ENCODE data around the gene RAMP1.

The RAMP1 gene

DNA sequence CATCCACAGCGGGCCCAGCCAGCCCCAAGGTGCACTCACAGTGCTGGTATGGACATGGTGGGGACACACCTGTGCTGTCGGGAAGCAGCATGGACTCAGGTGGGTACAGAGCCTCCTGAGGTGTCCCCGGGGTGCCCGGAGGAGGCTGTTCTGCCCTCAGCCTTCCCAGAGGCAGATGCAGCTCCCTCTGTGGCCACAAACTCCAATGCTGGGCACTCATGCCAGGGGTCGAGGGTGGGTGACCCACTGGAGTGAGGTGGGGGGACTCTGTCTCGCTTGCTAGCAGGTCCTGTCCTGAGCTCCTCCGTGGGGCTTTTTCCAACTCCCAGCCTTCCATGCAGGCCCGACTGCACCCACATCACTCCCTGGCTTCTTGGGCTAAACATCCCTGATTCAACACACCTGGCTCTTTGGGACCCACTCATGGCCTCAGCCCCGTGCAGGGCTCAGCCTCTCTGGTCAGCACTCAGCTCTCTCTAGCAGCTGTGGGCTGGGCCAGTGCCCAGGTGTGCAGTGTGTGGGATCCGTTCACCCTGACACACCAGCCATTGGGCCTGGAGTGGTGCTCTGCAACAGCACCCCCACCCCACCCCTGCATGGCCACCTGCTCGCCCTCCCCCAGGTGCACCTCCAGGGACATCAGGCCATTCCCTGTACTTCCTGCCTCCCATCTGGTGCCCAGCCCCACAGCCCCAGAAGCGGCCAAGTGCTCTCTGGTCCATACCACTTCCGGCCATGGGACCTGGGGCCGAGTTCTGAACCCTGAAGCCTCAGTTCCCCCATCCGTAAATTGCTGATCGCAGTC is 16.0 kb downstream of the RAMP1 start:
- H3K27me3 ChIP-seq (ENCODE audit: insufficient read depth, poor library complexity, severe bottlenecking) = no peaks in the 10 kb centered on the region
- H3K36me3 ChIP-seq (ENCODE audit: low read depth) = no peaks in the 10 kb centered on the region
- H3K27ac ChIP-seq (ENCODE audit: poor library complexity, severe bottlenecking) = peak overlapping the region; percentile 81
- ATAC-seq (ENCODE audit: low read depth) (no peak), DNase-seq (ENCODE audit: low spot score) (no peak)
- TF ChIP-seq, protein P1, sequence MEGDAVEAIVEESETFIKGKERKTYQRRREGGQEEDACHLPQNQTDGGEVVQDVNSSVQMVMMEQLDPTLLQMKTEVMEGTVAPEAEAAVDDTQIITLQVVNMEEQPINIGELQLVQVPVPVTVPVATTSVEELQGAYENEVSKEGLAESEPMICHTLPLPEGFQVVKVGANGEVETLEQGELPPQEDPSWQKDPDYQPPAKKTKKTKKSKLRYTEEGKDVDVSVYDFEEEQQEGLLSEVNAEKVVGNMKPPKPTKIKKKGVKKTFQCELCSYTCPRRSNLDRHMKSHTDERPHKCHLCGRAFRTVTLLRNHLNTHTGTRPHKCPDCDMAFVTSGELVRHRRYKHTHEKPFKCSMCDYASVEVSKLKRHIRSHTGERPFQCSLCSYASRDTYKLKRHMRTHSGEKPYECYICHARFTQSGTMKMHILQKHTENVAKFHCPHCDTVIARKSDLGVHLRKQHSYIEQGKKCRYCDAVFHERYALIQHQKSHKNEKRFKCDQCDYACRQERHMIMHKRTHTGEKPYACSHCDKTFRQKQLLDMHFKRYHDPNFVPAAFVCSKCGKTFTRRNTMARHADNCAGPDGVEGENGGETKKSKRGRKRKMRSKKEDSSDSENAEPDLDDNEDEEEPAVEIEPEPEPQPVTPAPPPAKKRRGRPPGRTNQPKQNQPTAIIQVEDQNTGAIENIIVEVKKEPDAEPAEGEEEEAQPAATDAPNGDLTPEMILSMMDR (IDR thresholded peaks at IDR 0.05; ENCODE audit: poor library complexity, severe bottlenecking) = no peak
- H3K4me3 ChIP-seq (ENCODE audit: severe bottlenecking) = no peak overlapping the region
- H3K9me3 ChIP-seq (ENCODE audit: severe bottlenecking) = no peaks in the 10 kb centered on the region
- peaks cover 41% of the 10 kb centered on the region for H3K4me1 ChIP-seq (ENCODE audit: insufficient read depth, poor library complexity, severe bottlenecking)

DNA sequence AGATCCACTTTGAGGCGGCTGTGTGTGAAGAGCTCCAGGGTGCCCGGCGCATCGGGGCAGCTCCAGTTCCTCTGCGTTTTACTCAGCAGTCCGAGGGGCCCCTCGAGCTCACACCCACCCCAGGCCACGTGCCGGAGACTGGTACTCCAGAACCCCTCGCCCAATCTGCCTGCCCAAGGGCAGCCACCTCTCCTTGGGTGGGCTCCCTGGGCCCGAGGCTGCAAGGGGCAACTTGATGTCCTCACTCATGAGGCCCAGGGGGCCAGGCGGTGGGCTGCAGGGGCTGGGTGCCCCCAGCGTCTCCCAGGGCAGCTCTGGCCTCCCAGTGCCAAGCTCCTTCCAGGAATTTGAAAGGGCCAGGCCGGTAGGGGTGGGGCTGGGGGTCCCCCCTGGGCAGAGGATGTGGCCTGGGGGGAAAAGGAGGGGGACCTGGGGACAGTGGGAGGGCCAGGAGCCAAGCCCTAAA is 16.7 kb downstream of the RAMP1 start:
- H3K4me1 ChIP-seq (ENCODE audit: insufficient read depth, poor library complexity, severe bottlenecking) = peaks cover 41% of the 10 kb centered on the region
- peak overlapping the region; percentile 81 for H3K27ac ChIP-seq (ENCODE audit: poor library complexity, severe bottlenecking)
- ATAC-seq (ENCODE audit: low read depth) (no peak), DNase-seq (ENCODE audit: low spot score) (no peak)
- TF ChIP-seq, protein P1 (IDR thresholded peaks at IDR 0.05; ENCODE audit: poor library complexity, severe bottlenecking) = no peak
- H3K36me3 ChIP-seq (ENCODE audit: low read depth) = no peaks in the 10 kb centered on the region
- H3K27me3 ChIP-seq (ENCODE audit: insufficient read depth, poor library complexity, severe bottlenecking) = no peaks in the 10 kb centered on the region
- H3K9me3 ChIP-seq (ENCODE audit: severe bottlenecking) = no peaks in the 10 kb centered on the region
- no peak overlapping the region for H3K4me3 ChIP-seq (ENCODE audit: severe bottlenecking)

DNA sequence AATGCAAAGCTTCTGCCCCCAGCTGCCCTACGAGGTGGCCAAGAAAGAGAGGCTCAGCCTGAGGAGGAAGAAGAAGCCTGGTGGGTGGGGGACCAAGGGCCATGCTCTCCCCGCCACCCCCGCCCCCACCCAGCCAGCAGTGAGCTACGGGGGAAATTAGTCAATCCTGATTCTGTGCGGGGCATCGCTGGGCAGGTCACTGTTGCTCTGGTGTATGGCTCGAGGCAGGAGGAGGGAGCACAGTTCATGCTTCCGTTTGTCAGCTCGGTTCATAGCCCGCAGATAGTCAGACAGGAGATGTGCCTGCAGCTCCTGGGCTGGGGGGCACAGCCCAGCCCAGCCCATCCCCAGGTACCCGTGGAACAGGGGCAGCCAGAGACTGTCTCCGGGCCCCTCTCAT is 17.1 kb downstream of the RAMP1 start:
- TF ChIP-seq, protein P1 (IDR thresholded peaks at IDR 0.05; ENCODE audit: poor library complexity, severe bottlenecking) = no peak
- H3K27ac ChIP-seq (ENCODE audit: poor library complexity, severe bottlenecking) = peak overlapping the region; percentile 81
- H3K9me3 ChIP-seq (ENCODE audit: severe bottlenecking) = no peaks in the 10 kb centered on the region
- no peak for ATAC-seq (ENCODE audit: low read depth)
- H3K4me1 ChIP-seq (ENCODE audit: insufficient read depth, poor library complexity, severe bottlenecking) = peaks cover 41% of the 10 kb centered on the region
- no peak for DNase-seq (ENCODE audit: low spot score)
- H3K36me3 ChIP-seq (ENCODE audit: low read depth) = no peaks in the 10 kb centered on the region
- H3K27me3 ChIP-seq (ENCODE audit: insufficient read depth, poor library complexity, severe bottlenecking) = no peaks in the 10 kb centered on the region
- H3K4me3 ChIP-seq (ENCODE audit: severe bottlenecking) = no peak overlapping the region

DNA sequence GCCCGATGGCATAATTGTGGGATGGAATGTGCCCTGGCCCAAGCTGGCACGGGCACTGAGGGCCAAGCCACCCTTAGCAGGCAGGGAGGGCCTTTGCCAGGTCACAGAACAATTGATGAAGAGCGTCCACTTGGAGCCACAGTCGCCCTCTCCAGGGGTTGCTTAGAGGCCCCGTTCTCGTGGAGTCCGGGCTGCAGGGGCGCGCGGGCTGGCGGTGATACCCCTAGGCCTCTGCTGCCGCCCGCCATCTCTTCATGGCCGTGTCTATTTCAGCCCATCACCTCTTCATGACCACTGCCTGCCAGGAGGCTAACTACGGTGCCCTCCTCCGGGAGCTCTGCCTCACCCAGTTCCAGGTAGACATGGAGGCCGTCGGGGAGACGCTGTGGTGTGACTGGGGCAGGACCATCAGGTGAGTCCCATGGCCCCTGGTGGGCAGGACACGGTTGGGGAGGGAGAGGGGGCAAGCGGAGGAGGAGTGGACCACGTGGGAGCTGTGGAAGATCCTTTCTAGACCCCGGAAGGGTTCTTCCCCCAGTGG is 17.6 kb downstream of the RAMP1 start:
- H3K4me1 ChIP-seq (ENCODE audit: insufficient read depth, poor library complexity, severe bottlenecking) = peaks cover 41% of the 10 kb centered on the region
- H3K27me3 ChIP-seq (ENCODE audit: insufficient read depth, poor library complexity, severe bottlenecking) = no peaks in the 10 kb centered on the region
- DNase-seq (ENCODE audit: low spot score) = no peak
- no peaks in the 10 kb centered on the region for H3K9me3 ChIP-seq (ENCODE audit: severe bottlenecking)
- H3K27ac ChIP-seq (ENCODE audit: poor library complexity, severe bottlenecking) = peak overlapping the region; percentile 81
- TF ChIP-seq, protein P1 (IDR thresholded peaks at IDR 0.05; ENCODE audit: poor library complexity, severe bottlenecking) = no peak
- no peak for ATAC-seq (ENCODE audit: low read depth)
- H3K36me3 ChIP-seq (ENCODE audit: low read depth) = no peaks in the 10 kb centered on the region
- no peak overlapping the region for H3K4me3 ChIP-seq (ENCODE audit: severe bottlenecking)
